HL-60 (cell line): Measurements from ENCODE around the gene WFIKKN1.

Source experiments
- DNase-seq, 2 experiments: peaks; one replicate each; pipeline ENCODE4 v3.0.0-alpha.2; 2010 to 2020; ENCODE audit warnings: low read depth in 1 of 2, low spot score in 1 of 2
- H3K27ac ChIP-seq: fragments of 250-450 bp; sonication (Bioruptor Pico); replicated peaks from 2 replicates; pipeline ENCODE4 v1.5.1; 2020; ENCODE audit warnings: mild to moderate bottlenecking, moderate library complexity
- H3K27me3 ChIP-seq: fragments of 250-450 bp; sonication (Bioruptor Pico); 2 replicates; pipeline ENCODE4 v1.5.1; 2021; ENCODE audit warnings: mild to moderate bottlenecking, moderate library complexity; ENCODE audit not compliant: insufficient read depth, poor library complexity, severe bottlenecking
- H3K4me3 ChIP-seq: replicated peaks from 2 replicates; pipeline ENCODE4 v1.5.1; 2011; ENCODE audit warnings: mild to moderate bottlenecking, control low read depth, low read length; ENCODE audit not compliant: insufficient read depth
- CTCF ChIP-seq: IDR thresholded peaks from one replicate; pipeline ENCODE4 v1.5.1; 2011; ENCODE audit warnings: low read length, control low read depth, inconsistent platforms; ENCODE audit not compliant: insufficient read depth
- GABPA ChIP-seq: IDR thresholded peaks from 2 replicates; pipeline ENCODE4 v1.6.1; 2012; ENCODE audit warnings: low read depth
- POLR2AphosphoS5 ChIP-seq: IDR thresholded peaks from 2 replicates; pipeline ENCODE4 v1.6.1; 2012; ENCODE audit warnings: low read depth
- SPI1 ChIP-seq: IDR thresholded peaks from 2 replicates; pipeline ENCODE4 v1.6.1; 2012; ENCODE audit warnings: low read depth, mild to moderate bottlenecking, borderline replicate concordance
- TF ChIP-seq, protein P1 (sequence below): IDR thresholded peaks from 2 replicates; pipeline ENCODE4 v1.6.1; 2012; ENCODE audit warnings: low read depth; ENCODE audit not compliant: insufficient replicate concordance

Gene WFIKKN1

DNA sequence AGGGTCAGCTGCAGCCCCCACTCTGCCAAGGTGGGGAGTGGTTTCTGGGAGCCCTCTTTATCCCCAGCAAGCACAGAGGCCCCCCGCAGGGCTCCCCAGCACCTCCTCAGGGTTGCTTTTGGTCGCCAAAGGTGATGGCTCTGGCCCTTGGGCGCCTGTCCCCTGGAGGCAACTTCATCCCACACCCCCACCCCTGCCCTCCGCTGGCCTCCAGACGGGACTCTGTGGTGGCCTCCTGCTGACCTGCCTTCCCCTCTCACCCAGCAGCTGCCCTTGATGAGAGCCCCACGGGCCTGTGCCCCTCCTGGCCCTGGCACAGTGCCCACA, 29.3 kb downstream of the WFIKKN1 start:
- TF ChIP-seq, protein P1, sequence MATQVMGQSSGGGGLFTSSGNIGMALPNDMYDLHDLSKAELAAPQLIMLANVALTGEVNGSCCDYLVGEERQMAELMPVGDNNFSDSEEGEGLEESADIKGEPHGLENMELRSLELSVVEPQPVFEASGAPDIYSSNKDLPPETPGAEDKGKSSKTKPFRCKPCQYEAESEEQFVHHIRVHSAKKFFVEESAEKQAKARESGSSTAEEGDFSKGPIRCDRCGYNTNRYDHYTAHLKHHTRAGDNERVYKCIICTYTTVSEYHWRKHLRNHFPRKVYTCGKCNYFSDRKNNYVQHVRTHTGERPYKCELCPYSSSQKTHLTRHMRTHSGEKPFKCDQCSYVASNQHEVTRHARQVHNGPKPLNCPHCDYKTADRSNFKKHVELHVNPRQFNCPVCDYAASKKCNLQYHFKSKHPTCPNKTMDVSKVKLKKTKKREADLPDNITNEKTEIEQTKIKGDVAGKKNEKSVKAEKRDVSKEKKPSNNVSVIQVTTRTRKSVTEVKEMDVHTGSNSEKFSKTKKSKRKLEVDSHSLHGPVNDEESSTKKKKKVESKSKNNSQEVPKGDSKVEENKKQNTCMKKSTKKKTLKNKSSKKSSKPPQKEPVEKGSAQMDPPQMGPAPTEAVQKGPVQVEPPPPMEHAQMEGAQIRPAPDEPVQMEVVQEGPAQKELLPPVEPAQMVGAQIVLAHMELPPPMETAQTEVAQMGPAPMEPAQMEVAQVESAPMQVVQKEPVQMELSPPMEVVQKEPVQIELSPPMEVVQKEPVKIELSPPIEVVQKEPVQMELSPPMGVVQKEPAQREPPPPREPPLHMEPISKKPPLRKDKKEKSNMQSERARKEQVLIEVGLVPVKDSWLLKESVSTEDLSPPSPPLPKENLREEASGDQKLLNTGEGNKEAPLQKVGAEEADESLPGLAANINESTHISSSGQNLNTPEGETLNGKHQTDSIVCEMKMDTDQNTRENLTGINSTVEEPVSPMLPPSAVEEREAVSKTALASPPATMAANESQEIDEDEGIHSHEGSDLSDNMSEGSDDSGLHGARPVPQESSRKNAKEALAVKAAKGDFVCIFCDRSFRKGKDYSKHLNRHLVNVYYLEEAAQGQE, result no peak
- no peak for TF ChIP-seq SPI1
- no peak for TF ChIP-seq CTCF
- TF ChIP-seq GABPA, result no peak
- no peak for TF ChIP-seq POLR2AphosphoS5
- Histone ChIP-seq H3K27me3 (no peaks in the 10 kb centered on the region), H3K4me3 (no peak overlapping the region), H3K27ac (peak overlapping the region; percentile 55)
- DNase-seq, result no peak

- DNase-seq, result peak; percentile 85 to 93
Measured at GRCh38 chr16:660459-661183, 29.8 kb downstream of the WFIKKN1 start.

GRCh38 chr16:661184-661821, 30.5 kb downstream of the WFIKKN1 start:
- H3K27me3 ChIP-seq, result no peaks in the 10 kb centered on the region
- peak overlapping the region; percentile 25; the same call in 1 of the 2 replicates for H3K27ac ChIP-seq
- no peak for DNase-seq
- TF ChIP-seq SPI1 (no peak), GABPA (no peak), CTCF (no peak), POLR2AphosphoS5 (no peak)
- TF ChIP-seq, protein P1, result no peak
- H3K4me3 ChIP-seq, result no peak overlapping the region

More at GRCh38 chr16:660459-661183, 29.8 kb downstream of the WFIKKN1 start:
- TF ChIP-seq, protein P1, result no peak
- TF ChIP-seq CTCF (peak; percentile 47), SPI1 (no peak), POLR2AphosphoS5 (peak; percentile 51; the same call in 1 of the 2 replicates), GABPA (no peak)
- Histone ChIP-seq H3K4me3 (no peak overlapping the region), H3K27me3 (no peaks in the 10 kb centered on the region), H3K27ac (peak overlapping the region; percentile 55)
